ENCODE results near the gene ARHGAP42. TPM values are rescaled to one million over a fixed set of nuclear protein-coding genes. Genes with fewer than 3 reads are reported as not detected.

Gene ARHGAP42
- total RNA-seq, 1 experiment from 2014 or later: 7.1 TPM

- TF ChIP-seq REST (IDR thresholded peaks at IDR 0.05; ENCODE audit: insufficient read depth in 1 of 2, low read depth in 2 of 2, low read length in 1 of 2): no peak
- TF ChIP-seq SIN3A (IDR thresholded peaks at IDR 0.05; ENCODE audit: borderline replicate concordance, insufficient read depth, low read depth, low read length): no peak
- no peak for TF ChIP-seq TCF7L2 (IDR thresholded peaks at IDR 0.05; ENCODE audit: low read depth, low read length)
- TF ChIP-seq POLR2AphosphoS5 (IDR thresholded peaks at IDR 0.05; ENCODE audit: low read depth, low read length): no peak
- no peak for TF ChIP-seq CTCF (IDR thresholded peaks at IDR 0.05)
- Histone ChIP-seq H3K9me3 (ENCODE audit: control insufficient read depth, insufficient read depth, low read depth, low read length) (no peaks in the 10 kb centered on the region), H3K4me3 (ENCODE audit: low read depth in 2 of 2, low read length in 2 of 2) (no peak overlapping the region), H3K27me3 (ENCODE audit: control insufficient read depth, insufficient read depth, low read length) (no peaks in the 10 kb centered on the region), H3K4me1 (ENCODE audit: control insufficient read depth, insufficient read depth, low read length) (peaks cover 7% of the 10 kb centered on the region; the same call in 1 of the 2 replicates), H3K27ac (ENCODE audit: low read length) (no peak overlapping the region), H3K36me3 (ENCODE audit: control insufficient read depth, insufficient read depth, low read length) (no peaks in the 10 kb centered on the region)
- ATAC-seq (0 out of 2 replicates have a peak, but pooled peaks have one; percentile 38), DNase-seq (ENCODE audit: low read depth, low spot score) (no peak)
- CTCF ChIA-PET: no interaction called here
- in situ Hi-C loops (cut with HindIII; ENCODE audit: low pct_unique_long_range_greater_than_20kb, low sequenced_read_pairs): no loop called here
- intact Hi-C loops (cut with micrococcal nuclease; ENCODE audit: unreplicated experiment): no loop called here
- no TSS peak for BruUV-seq (replicated peaks)
- POLR2A ChIA-PET: no interaction called here
Measured at GRCh38 chr11:100920593-100920992, 233.5 kb downstream of the ARHGAP42 start.

- Histone ChIP-seq H3K27me3 (ENCODE audit: control insufficient read depth, insufficient read depth, low read length) (no peaks in the 10 kb centered on the region), H3K4me1 (ENCODE audit: control insufficient read depth, insufficient read depth, low read length) (peaks cover 11% of the 10 kb centered on the region), H3K27ac (ENCODE audit: low read length) (no peak overlapping the region), H3K9me3 (ENCODE audit: control insufficient read depth, insufficient read depth, low read depth, low read length) (no peaks in the 10 kb centered on the region), H3K36me3 (ENCODE audit: control insufficient read depth, insufficient read depth, low read length) (no peaks in the 10 kb centered on the region), H3K4me3 (ENCODE audit: low read depth in 2 of 2, low read length in 2 of 2) (no peak overlapping the region)
- CTCF ChIA-PET: interaction anchor here (0.5 kb wide), 1 partner anchor 240 kb away, joined by 14 read pairs; no protein-coding TSS in a partner anchor
- POLR2A ChIA-PET: no interaction called here
- in situ Hi-C loops (cut with HindIII; ENCODE audit: low pct_unique_long_range_greater_than_20kb, low sequenced_read_pairs): no loop called here
- TF ChIP-seq TCF7L2 (IDR thresholded peaks at IDR 0.05; ENCODE audit: low read depth, low read length) (no peak), SIN3A (IDR thresholded peaks at IDR 0.05; ENCODE audit: borderline replicate concordance, insufficient read depth, low read depth, low read length) (no peak), REST (IDR thresholded peaks at IDR 0.05; ENCODE audit: insufficient read depth in 1 of 2, low read depth in 2 of 2, low read length in 1 of 2) (no peak), CTCF (IDR thresholded peaks at IDR 0.05) (no peak)
- intact Hi-C loops (cut with micrococcal nuclease; ENCODE audit: unreplicated experiment): no loop called here
- no peak for DNase-seq (ENCODE audit: low read depth, low spot score)
- no peak for ATAC-seq
- BruUV-seq (replicated peaks): no TSS peak
Measured at GRCh38 chr11:100922121-100922520, 235.0 kb downstream of the ARHGAP42 start.

Measured in Panc1 (cell line).